ENCODE results near the gene DNMT3A.

DNMT3A gene

GRCh38 chr2:25324251-25324650 is 17.5 kb downstream of the DNMT3A start:
- DNase-seq, result no peak

- DNase-seq, result no peak
Measured at GRCh38 chr2:25323610-25324189, 18.0 kb downstream of the DNMT3A start.

- DNase-seq, result no peak
Measured at GRCh38 chr2:25323042-25323514, 18.6 kb downstream of the DNMT3A start.

- no peak for DNase-seq
Measured at GRCh38 chr2:25322312-25322711, 19.4 kb downstream of the DNMT3A start.

GRCh38 chr2:25320077-25320476 is 21.6 kb downstream of the DNMT3A start:
- no peak for DNase-seq

- DNase-seq, result no peak
Measured at GRCh38 chr2:25316101-25316500, 25.6 kb downstream of the DNMT3A start.

GRCh38 chr2:25315316-25315680 is 26.4 kb downstream of the DNMT3A start:
- DNase-seq, result no peak

- peak; percentile 34 to 65 (median 52) for DNase-seq
Measured at GRCh38 chr2:25314514-25315315, 27.0 kb downstream of the DNMT3A start.

- DNase-seq, result no peak
Measured at GRCh38 chr2:25313711-25314513, 27.8 kb downstream of the DNMT3A start.

- DNase-seq, result peak in 5 of 6 experiments; percentile 13 to 35 (median 21)
Measured at GRCh38 chr2:25312958-25313710, 28.6 kb downstream of the DNMT3A start.

- no peak for DNase-seq
Measured at GRCh38 chr2:25311865-25312575, 29.7 kb downstream of the DNMT3A start.

- DNase-seq, result no peak
Measured at GRCh38 chr2:25310965-25311864, 30.5 kb downstream of the DNMT3A start.

- no peak for DNase-seq
Measured at GRCh38 chr2:25310709-25310964, 31.1 kb downstream of the DNMT3A start.

- peak; percentile 34 to 69 (median 54) for DNase-seq
Measured at GRCh38 chr2:25309402-25309801, 32.3 kb downstream of the DNMT3A start.

GRCh38 chr2:25308599-25308998 is 33.1 kb downstream of the DNMT3A start:
- DNase-seq, result no peak

- no peak for DNase-seq
Measured at GRCh38 chr2:25307949-25308557, 33.7 kb downstream of the DNMT3A start.

GRCh38 chr2:25306777-25307368 is 34.9 kb downstream of the DNMT3A start:
- DNase-seq, result no peak

GRCh38 chr2:25305775-25306174 is 36.0 kb downstream of the DNMT3A start:
- no peak for DNase-seq

- peak in 1 of 6 experiments; percentile 17 for DNase-seq
Measured at GRCh38 chr2:25304826-25305596, 36.7 kb downstream of the DNMT3A start.

- no peak for DNase-seq
Measured at GRCh38 chr2:25304321-25304720, 37.4 kb downstream of the DNMT3A start.
